Measurements from ENCODE around the gene MTMR10.

Gene MTMR10

DNA sequence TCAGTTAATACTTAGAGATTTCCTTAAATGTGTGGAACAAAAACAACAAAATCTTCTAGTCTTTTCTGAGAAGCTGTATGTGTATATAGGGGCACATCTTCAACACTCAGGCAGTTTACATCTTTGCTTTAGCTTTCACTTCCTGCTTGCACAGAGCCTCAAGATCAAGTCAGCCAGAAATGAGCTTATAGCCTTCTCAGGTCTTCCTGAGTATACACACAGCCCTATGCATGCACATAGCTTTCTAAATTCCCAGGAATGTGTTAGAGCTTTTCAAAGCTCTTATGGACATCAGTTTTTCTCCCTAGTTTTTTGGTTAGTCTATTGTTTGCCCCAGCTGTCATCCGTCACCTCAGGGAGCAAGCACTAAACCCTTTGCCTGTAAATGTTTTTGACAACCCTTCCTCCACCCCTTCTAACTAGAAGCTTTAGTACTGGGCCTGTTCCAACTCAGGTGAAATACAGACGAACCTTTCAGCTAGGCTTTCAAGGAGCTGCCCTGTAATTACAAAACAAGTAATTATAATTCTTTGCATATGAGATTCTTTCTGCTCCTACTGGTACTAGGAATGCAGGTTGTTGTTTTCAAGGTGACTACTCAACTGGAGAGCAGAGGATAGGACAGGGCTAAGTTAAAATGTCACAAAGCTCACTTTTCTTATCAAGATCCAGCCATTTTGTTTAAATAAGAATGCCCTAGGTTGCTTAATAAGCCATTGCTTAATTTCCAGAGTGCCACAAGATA lies 22.6 kb upstream of the MTMR10 start:
- TF ChIP-seq, protein P1, sequence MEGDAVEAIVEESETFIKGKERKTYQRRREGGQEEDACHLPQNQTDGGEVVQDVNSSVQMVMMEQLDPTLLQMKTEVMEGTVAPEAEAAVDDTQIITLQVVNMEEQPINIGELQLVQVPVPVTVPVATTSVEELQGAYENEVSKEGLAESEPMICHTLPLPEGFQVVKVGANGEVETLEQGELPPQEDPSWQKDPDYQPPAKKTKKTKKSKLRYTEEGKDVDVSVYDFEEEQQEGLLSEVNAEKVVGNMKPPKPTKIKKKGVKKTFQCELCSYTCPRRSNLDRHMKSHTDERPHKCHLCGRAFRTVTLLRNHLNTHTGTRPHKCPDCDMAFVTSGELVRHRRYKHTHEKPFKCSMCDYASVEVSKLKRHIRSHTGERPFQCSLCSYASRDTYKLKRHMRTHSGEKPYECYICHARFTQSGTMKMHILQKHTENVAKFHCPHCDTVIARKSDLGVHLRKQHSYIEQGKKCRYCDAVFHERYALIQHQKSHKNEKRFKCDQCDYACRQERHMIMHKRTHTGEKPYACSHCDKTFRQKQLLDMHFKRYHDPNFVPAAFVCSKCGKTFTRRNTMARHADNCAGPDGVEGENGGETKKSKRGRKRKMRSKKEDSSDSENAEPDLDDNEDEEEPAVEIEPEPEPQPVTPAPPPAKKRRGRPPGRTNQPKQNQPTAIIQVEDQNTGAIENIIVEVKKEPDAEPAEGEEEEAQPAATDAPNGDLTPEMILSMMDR (IDR thresholded peaks at IDR 0.05; ENCODE audit: extremely low read depth, missing control alignments): no peak
- peak; percentile 46 for DNase-seq (ENCODE audit: low spot score)

DNA sequence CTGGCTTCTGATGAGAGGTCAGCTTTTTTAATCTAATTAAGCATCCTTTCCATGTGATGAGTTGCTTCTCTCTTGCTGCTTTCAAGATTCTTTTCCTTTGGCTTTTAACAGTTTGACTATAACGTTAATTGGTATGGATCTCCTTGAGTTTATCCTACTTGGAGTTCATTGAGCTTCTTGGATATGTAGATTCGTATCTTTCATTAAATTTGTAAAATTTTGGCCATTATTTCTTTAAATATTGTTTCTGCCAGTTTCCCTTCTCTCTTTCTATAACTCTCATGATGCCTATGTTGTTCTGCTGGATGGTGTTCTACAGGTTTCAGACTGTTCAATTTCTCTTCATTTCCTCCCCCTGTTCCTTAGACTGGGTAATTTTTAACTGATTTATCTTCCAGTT lies 21.0 kb upstream of the MTMR10 start:
- no peak for DNase-seq (ENCODE audit: low spot score)
- TF ChIP-seq, protein P1 (IDR thresholded peaks at IDR 0.05; ENCODE audit: extremely low read depth, missing control alignments): no peak

DNA sequence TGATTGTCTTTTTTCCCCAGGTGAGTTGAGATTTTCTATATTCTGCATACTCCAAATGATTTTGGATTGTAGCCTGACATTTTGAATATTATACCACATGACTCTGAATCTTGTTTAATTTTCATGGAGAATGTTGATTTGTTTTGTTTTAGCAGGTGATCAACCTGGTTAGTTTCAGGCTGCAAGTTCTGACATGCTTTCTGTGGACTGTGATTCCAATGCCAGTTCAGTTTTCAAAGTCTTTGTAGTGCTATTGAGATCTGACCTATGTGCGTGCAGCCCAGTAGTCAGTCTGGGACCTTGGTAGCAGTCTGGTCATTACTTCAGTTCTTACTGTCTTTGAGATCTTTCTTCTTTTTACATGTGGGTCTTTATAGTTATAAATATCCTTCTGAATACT lies 18.6 kb upstream of the MTMR10 start:
- no peak for DNase-seq (ENCODE audit: low spot score)
- TF ChIP-seq, protein P1 (IDR thresholded peaks at IDR 0.05; ENCODE audit: extremely low read depth, missing control alignments): no peak

DNA sequence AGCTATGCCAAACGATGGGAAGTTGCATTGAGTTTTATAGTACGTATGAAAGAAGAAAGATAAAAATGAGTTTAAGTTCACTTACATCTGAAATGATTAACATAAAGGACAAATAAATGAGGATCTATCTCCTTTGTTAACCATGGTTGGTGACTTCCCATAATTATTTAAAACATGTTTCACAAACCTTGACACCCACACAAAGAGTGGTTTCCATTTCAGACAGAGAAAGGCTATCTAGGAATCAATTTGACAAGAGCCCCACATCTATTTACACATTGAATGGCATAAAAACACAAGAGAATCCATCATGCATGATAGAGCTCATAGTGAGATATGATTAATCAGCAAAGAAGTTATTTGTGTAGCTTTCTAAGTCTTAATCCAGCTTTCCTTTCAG lies 14.2 kb upstream of the MTMR10 start:
- TF ChIP-seq, protein P1 (IDR thresholded peaks at IDR 0.05; ENCODE audit: extremely low read depth, missing control alignments): no peak
- no peak for DNase-seq (ENCODE audit: low spot score)

DNA sequence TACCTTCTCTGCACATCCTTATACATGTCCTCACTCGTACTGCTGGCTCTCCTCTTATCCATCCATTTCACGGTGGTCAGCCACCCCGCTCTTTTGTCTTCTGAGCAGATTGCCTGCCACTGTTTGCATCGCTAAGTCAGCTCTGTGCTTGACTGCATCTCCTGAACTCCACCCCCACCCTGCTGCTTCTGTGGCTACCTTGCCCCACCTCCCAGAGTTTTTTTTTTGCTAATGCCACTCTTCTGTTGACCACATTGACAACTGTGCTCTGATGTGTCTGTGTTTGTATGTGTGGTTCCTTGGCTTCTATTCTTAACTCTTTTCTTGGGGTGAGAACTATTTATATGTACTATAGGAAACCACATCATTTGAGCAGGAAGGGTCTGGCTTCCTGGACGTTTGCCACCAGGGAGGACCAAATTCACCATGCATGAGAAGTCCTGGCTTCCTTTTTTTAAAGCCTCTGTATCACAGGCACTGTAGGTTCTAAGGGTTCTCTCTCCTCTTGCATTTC lies 12.8 kb upstream of the MTMR10 start:
- DNase-seq (ENCODE audit: low spot score): peak; percentile 75
- TF ChIP-seq, protein P1 (IDR thresholded peaks at IDR 0.05; ENCODE audit: extremely low read depth, missing control alignments): no peak

DNA sequence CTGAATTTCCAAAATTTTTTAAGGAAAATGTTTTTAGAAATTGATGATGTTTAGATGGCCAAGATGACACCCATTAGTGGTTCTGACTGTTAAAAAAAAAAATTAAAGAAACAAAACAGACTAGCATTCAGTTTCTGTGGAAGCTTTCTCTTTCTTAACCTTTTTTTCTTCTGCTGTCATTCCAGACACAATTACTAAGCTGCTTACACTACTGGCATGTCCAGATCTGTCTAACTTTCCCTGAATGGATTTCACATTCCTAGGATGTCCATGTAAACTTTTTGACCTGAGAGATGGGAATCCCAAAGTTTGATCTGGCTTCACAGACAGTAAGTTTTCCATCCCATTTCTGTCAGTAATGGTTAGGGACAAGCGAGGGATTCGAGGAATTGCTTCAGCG lies 10.3 kb upstream of the MTMR10 start:
- no peak for DNase-seq (ENCODE audit: low spot score)
- TF ChIP-seq, protein P1 (IDR thresholded peaks at IDR 0.05; ENCODE audit: extremely low read depth, missing control alignments): no peak

DNA sequence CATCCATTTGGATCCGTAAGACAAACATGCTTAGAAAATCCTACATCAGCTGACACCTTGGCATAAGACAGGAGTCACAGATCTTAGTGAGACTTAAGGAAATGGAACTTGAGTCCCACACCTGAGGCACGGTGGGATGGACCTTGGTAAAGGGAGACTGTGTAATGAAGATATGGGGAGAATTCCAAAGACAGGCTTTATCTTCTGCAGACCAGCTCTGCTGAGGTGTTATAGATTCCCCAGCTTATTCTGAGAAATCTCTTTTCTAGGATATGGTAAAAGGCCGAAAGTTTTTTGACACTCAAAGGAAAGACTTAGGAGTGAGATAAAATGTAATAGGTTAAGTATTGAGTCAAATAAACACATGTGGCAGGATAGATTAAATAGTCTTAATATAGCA lies 8.3 kb upstream of the MTMR10 start:
- DNase-seq (ENCODE audit: low spot score): no peak
- TF ChIP-seq, protein P1 (IDR thresholded peaks at IDR 0.05; ENCODE audit: extremely low read depth, missing control alignments): no peak
